HG02938 (cell line): ENCODE results near the gene NR2C1.
"Not testable (repeated sequence)": the region's sequence is repeated elsewhere in the genome, so short reads cannot be mapped to it uniquely, and the experiment has no call there.

Experiments used
- ATAC-seq: cut with Tn5 transposase; IDR thresholded peaks from one replicate; pipeline ENCODE4 v1.9.1; 2021; ENCODE audit warnings: mild to moderate bottlenecking, moderate library complexity; ENCODE audit not compliant: unreplicated experiment

NR2C1 gene

GRCh38 chr12:95072900-95073697, at the start of gene NR2C1:
NR2C1 (minus strand) TSS chr12:95073618; CDS start chr12:95067384, 6,234 bp downstream.
- ATAC-seq = peak; percentile 94

DNA sequence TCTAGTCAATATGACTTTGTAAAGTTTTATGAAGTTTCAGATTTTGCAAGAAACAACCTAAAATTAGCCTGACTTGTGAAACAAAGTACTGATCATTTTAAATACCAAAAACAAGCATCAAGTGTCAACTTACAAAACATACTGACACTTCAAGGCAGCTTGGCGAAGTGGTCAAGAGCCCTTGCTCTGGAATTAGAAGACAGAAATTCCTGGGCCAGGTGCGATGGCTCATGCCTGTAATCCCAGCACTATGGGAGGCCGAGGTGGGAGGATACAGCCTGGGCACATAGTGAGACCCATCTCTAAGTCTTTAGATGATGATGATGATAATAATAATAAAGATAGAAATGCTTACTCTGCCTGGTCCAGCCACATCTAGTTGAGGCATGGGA, 45.4 kb upstream of the NR2C1 start:
- no peak for ATAC-seq

GRCh38 chr12:95118138-95118787, 44.8 kb upstream of the NR2C1 start:
- no peak for ATAC-seq

- peak; percentile 65 for ATAC-seq
Observed at GRCh38 chr12:95117178-95117599, 43.8 kb upstream of the NR2C1 start.

- ATAC-seq = peak; percentile 46
Observed at GRCh38 chr12:95116773-95117172, 43.4 kb upstream of the NR2C1 start.

- ATAC-seq = no peak
Observed at GRCh38 chr12:95116341-95116740, 42.9 kb upstream of the NR2C1 start.

DNA sequence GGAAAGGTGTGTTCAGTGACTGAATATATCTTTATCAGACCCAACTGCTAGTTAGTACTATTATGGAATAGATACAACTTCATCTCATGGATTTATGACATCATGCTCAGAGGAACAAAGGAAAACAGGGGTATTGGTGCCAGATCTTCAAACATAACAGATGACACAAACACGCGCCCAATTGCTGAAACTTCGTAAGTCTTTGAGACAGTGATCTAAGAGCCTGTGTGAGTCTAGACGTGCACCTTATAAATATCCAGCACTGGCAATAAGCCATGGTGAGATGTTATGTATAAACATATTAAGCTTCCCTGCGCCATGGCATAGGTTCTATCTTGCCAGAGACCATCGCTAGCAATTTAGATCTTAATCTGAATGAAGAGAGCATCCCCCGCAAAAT, 42.2 kb upstream of the NR2C1 start:
- no peak for ATAC-seq

DNA sequence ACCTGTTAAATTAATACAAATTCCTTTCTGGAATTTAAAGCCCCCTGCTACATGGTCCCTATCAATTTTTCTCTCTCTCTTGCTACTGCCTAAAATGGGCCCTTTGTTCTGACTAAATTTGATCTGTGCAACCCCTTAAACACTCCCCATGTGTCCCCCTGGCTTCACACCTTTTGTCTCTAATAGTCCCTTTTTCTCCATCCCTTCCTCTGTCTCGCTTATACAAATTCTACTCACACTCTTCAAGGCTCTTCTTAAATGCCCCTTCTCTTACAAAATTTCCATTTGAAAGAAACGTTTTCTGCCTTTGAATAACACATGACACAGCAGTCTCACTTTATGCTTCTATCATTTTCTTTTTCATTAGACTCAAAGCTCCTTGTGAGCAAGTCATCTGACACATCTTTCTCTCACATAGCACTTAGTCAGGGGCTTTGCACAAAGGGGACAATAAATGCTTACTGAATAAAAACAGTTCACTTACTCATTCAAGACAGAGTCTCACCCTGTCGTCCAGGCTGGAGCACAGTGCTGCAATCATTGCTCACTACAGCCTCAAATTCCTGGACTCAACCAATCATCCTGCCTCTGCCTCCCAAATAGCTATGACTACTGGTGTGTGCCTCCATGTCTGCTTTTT, 41.5 kb upstream of the NR2C1 start:
- no peak for ATAC-seq

DNA sequence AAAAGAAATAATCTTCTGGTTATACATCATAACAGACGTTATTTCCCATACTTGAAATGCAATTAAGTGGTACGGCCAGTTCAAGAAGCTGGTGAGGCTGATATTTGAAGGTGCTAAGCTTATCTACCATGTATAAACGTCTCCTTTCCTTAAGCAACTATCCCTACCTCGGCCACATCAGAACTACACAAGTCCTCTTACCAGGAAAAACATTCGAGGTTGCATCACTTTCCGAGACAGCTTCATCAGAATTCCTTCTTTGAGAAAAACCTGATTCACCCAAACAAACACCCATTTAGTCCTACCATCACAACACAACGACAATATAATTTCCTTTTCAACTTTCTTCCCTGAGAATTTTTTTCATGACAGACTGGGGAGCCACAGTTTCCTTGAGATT, 33.9 kb upstream of the NR2C1 start:
- ATAC-seq = no peak

DNA sequence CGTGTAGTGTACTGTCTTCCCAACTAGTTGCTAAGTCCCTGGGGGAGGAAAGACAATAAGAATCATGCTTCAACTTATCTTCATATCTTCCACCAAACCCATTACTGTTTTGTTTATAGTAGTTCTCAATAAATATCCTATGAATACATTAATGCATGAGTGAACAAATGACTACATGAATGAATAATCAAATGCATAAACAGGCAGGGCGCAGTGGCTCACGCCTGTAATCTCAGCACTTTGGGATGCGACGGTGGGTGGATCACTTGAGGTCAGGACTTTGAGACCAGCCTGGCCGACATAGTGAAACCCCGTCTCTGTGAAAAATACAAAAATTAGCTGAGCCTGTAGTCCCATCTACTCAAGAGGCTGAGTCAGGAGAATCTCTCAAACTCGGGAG, 32.1 kb upstream of the NR2C1 start:
- no peak for ATAC-seq

GRCh38 chr12:95104919-95105452, 31.6 kb upstream of the NR2C1 start:
- ATAC-seq = no peak

DNA sequence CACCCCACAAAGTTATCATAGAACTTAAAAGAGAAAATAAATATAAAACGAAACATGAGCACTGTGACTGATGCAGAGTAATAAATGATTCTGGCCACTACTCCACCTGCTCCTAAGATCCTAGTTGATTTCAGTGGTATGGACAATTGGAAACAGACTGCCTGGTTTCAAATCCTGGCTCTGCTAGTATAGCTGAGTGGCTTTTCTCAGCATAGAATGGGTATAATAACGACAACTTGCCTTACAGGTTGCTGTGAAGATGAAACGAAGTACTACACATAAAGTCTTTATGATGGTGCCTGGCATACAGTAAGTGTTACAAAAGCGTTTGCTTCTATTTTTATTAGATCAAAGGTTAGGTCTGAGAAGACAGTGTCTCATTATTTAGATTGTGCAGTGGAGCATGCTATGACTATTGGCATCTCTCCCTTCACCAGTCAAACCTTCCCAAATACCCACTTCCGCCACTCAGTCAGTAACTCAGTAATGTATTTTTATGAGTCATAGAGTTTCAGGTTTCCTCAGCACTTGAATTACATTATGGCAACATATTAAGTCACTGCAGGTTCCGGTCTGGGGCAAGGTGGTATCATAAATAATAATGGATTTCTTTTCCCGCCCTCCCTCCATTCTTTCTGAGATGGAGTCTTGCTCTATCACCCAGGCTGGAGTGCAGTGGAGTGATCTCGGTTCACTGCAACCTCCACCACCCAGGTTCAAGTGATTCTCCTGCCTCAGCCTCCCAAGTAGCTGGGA, 29.7 kb upstream of the NR2C1 start:
- ATAC-seq = peak; percentile 97

DNA sequence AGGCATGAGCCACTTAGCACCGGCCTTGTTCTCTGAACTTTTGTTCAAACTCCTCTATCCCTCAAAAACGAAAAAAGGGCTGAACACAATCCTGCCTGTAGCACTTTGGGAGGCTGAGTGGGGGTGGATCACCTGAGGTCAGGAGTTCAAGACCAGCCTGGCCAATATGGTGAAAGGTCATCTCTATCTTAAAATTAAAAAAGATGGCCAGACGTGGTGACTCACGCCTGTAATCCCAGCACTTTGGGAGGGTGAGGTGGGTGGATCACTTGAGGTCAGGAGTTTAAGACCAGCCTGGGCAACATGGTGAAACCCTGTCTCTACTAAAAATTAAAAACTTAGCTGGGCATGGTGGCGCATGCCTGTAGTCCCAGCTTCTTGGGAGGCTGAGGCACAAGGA, 28.5 kb upstream of the NR2C1 start:
- ATAC-seq = not testable (repeated sequence)

GRCh38 chr12:95100264-95101190, 27.1 kb upstream of the NR2C1 start:
- ATAC-seq = no peak

GRCh38 chr12:95099270-95099790, 25.9 kb upstream of the NR2C1 start:
- ATAC-seq = no peak

DNA sequence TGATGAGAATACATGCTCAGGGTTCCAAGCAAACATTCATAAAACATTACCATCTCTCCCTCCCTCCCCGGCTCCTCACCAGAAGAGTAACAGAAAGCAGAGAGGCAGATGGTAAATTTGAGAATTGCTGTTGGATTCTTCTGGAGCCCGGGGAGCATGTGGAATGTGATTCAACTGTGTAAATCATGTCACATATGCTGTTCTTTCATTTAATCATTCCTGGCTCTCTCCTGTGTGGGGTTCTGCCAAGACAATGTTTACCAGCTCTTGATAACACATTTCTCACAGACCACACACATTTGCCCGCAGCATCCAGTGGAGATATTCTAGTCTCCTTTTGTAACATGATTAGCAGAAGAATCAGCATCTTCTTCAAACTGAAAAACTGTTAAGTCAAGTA, 23.4 kb upstream of the NR2C1 start:
- ATAC-seq = no peak

- no peak for ATAC-seq
Observed at GRCh38 chr12:95096378-95096777, 23.0 kb upstream of the NR2C1 start.

DNA sequence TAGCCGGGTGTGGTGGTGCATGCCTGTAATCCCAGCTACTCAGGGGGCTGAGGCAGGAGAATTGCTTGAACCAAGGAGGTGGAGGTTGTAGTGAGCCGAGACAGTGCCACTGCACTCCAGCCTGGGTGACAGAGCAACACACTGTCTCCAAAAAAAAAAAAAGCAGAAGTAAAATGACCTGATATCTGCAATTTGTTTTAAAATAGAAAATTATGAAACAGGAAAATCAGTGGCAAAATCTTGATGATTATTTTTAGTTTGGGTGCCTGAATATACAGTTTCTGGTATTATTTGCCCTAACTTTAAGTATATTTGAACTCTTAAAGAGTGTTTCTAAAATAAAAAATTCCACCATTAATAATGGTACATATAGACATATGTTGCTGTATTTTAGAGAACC, 22.4 kb upstream of the NR2C1 start:
- ATAC-seq = not testable (repeated sequence)

GRCh38 chr12:95089462-95089861, 16.0 kb upstream of the NR2C1 start:
- ATAC-seq = no peak

GRCh38 chr12:95088379-95088778, 15.0 kb upstream of the NR2C1 start:
- peak; percentile 47 for ATAC-seq
